HepG2 (cell line): ENCODE measurements around the gene INF2. TPM values are rescaled to one million over a fixed set of nuclear protein-coding genes. Genes with fewer than 3 reads are reported as not detected.
A peak's percentile ranks its signal among the peaks of the same experiment; 100 is the strongest.

ENCODE experiments used
- AGO2 ChIP-seq: fragments of 200-400 bp; formaldehyde crosslinking; optimal IDR thresholded peaks from 2 replicates; pipeline ENCODE3; 2017; ENCODE audit warnings: mild to moderate bottlenecking, low read depth, low read length, moderate library complexity
- ARNT ChIP-seq: fragments of 450-650 bp; IDR thresholded peaks from 2 replicates; pipeline ENCODE4 v1.6.1; 2017
- CBFB ChIP-seq: sonication (generic); formaldehyde crosslinking; IDR thresholded peaks from 2 replicates; pipeline ENCODE4 v1.4.0; 2020; ENCODE audit warnings: missing genetic modification reagents
- EP300 ChIP-seq, 3 experiments: sonication (generic) in 1 of 3; formaldehyde crosslinking in 1 of 3; IDR thresholded peaks; 2 replicates each; pipeline versions ENCODE4 v1.5.1 to v1.6.1; 2011 to 2020; ENCODE audit warnings: low read depth in 2 of 3, low read length in 2 of 3, borderline replicate concordance in 1 of 3, improper control_type of control experiment in 1 of 3, mild to moderate bottlenecking in 1 of 3, missing genetic modification reagents in 1 of 3, moderate library complexity in 1 of 3
- HOXD1 ChIP-seq: sonication (generic); formaldehyde crosslinking; IDR thresholded peaks from 2 replicates; pipeline ENCODE4 v1.5.0; 2020; ENCODE audit warnings: missing genetic modification reagents
- KLF9 ChIP-seq: IDR thresholded peaks from 2 replicates; pipeline ENCODE4 v1.6.1; 2016; ENCODE audit warnings: low read depth
- MAZ ChIP-seq, 2 experiments: sonication (generic) in 1 of 2; formaldehyde crosslinking in 1 of 2; IDR thresholded peaks; 2 replicates each; pipeline versions ENCODE4 v1.5.0 to v1.6.1; 2012 to 2020; ENCODE audit warnings: low read depth in 2 of 2, mild to moderate bottlenecking in 2 of 2, borderline replicate concordance in 1 of 2, improper control_type of control experiment in 1 of 2, low read length in 1 of 2, missing genetic modification reagents in 1 of 2, moderate library complexity in 1 of 2
- MTA3 ChIP-seq: sonication (generic); formaldehyde crosslinking; IDR thresholded peaks from 2 replicates; pipeline ENCODE4 v1.4.0; 2020; ENCODE audit warnings: missing genetic modification reagents
- MTF2 ChIP-seq: sonication (generic); formaldehyde crosslinking; IDR thresholded peaks from 2 replicates; pipeline ENCODE4 v1.5.0; 2020; ENCODE audit warnings: missing genetic modification reagents, borderline replicate concordance
- SKI ChIP-seq: fragments of 450-650 bp; IDR thresholded peaks from one replicate; pipeline ENCODE4 v1.6.1; 2018; ENCODE audit warnings: mild to moderate bottlenecking; ENCODE audit not compliant: partially characterized antibody
- TBP ChIP-seq: sonication (generic); formaldehyde crosslinking; IDR thresholded peaks from 2 replicates; pipeline ENCODE4 v1.5.0; 2020; ENCODE audit warnings: missing genetic modification reagents
- ZNF143 ChIP-seq: sonication (generic); formaldehyde crosslinking; IDR thresholded peaks from 2 replicates; pipeline ENCODE4 v1.4.0; 2020; ENCODE audit warnings: missing genetic modification reagents
- ZNF678 ChIP-seq: sonication (generic); formaldehyde crosslinking; IDR thresholded peaks from 2 replicates; pipeline ENCODE4 v1.4.0; 2020; ENCODE audit warnings: mild to moderate bottlenecking, missing genetic modification reagents
- ZNF768 ChIP-seq: sonication (generic); formaldehyde crosslinking; IDR thresholded peaks from 2 replicates; pipeline ENCODE4 v1.4.0; 2020; ENCODE audit warnings: missing genetic modification reagents
- ZSCAN25 ChIP-seq: sonication (generic); formaldehyde crosslinking; IDR thresholded peaks from 2 replicates; pipeline ENCODE4 v1.8.0; 2022; ENCODE audit warnings: mild to moderate bottlenecking, missing genetic modification reagents
- polyA plus RNA-seq, 8 experiments: library from polyadenylated mRNA; depleted of rRNA in 3 of 8; stranded (reverse) in 7 of 8; unstranded in 1 of 8; fragments of >200 nt; fragmentation: Illumina TruSeq in 4 of 8; extraction: Trizol in 4 of 8; gene quantifications; 2 replicates each; pipeline versions ENCODE4 v1.2.1 to v1.2.3, GENCODE V29; 2011 to 2016; ENCODE audit warnings: low read depth in 4 of 8, missing spikeins in 1 of 8, mixed read lengths in 1 of 8; ENCODE audit not compliant: insufficient read depth in 1 of 8
- total RNA-seq, 5 experiments: library from RNA; depleted of rRNA; stranded (reverse); fragments of >200 nt; fragmentation: Illumina TruSeq; extraction: Trizol; gene quantifications; 2 replicates each; pipeline ENCODE4 v1.2.3, GENCODE V29; 2016; ENCODE audit warnings: low read depth in 1 of 5
- TF ChIP-seq, protein P1 (sequence below): sonication (generic); formaldehyde crosslinking; conservative IDR thresholded peaks from 2 replicates; pipeline ENCODE4 v1.4.0; 2020; ENCODE audit warnings: mild to moderate bottlenecking, missing genetic modification reagents, moderate library complexity
- TF ChIP-seq, protein P2 (sequence below): sonication (generic); formaldehyde crosslinking; conservative IDR thresholded peaks from 2 replicates; pipeline ENCODE4 v1.8.0; 2022; ENCODE audit warnings: low read depth, missing genetic modification reagents
- TF ChIP-seq, protein P3 (sequence below): sonication (generic); formaldehyde crosslinking; IDR thresholded peaks from 2 replicates; pipeline ENCODE4 v1.8.0; 2022; ENCODE audit warnings: missing genetic modification reagents, mild to moderate bottlenecking, inconsistent platforms, borderline replicate concordance
- TF ChIP-seq, protein P4 (sequence below): sonication (generic); formaldehyde crosslinking; IDR thresholded peaks from 2 replicates; pipeline ENCODE4 v1.5.0; 2020; ENCODE audit warnings: mild to moderate bottlenecking, missing genetic modification reagents

INF2 gene
- total and polyA plus RNA-seq, 2 of the 13 experiments (the other 11 are each of a cell fraction or from before 2014, with no cell fraction given) = 16.4 to 26.4 TPM

DNA sequence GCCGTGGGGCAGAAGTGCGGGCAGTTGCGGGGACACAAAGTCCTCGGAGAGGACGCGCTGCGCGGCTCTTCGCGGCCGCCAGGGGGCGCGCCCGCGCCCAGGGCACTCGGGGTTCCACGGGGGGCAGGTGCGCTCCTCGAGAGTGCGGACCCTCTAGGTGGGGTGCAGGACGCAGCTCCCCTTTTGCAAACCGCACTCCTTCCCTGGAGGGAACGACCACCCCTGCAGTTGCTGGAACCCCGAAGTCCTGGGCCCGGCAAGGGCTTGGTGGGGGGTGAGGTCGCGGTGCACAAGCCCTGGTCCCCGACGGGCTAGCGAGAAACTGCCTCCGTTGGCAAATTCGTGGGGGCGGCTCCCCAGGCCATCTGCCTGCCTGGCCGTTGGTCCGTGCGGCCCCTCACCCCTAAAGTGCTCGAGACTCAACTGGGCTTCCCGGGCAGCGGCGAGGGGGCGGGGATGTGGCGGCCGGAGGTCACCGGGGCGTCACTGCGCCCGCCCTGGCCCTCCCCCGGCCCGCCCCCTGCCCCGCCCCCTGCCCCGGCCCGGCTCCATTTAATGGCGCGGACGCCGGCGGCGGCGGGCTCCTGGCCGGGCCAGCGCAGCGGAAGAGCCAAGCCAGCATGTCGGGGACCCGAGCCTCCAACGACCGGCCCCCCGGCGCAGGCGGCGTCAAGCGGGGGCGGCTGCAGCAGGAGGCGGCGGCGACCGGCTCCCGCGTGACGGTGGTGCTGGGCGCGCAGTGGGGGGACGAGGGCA, 34.4 kb downstream of the INF2 start, which contains the start of gene ADSS1 (continued):
- TF ChIP-seq MAZ (IDR thresholded peaks at IDR 0.05; ENCODE audit: borderline replicate concordance, low read depth, low read length) (peak; percentile 61; the same call in 1 of the 2 replicates), MAZ (CRISPR knock-in tag; IDR thresholded peaks at IDR 0.05; ENCODE audit: low read depth) (0 out of 2 replicates have a peak, but pooled peaks have one; percentile 19), TBP (CRISPR knock-in tag) (peak; percentile 49; the same call in 1 of the 2 replicates), SKI (no peak), EP300 (IDR thresholded peaks at IDR 0.05; ENCODE audit: low read depth in 2 of 2, low read length in 2 of 2) (no peak), EP300 (CRISPR knock-in tag; IDR thresholded peaks at IDR 0.05; ENCODE audit: borderline replicate concordance) (0 out of 2 replicates have a peak, but pooled peaks have one; percentile 5), MTA3 (CRISPR knock-in tag) (no peak), CBFB (CRISPR knock-in tag) (0 out of 2 replicates have a peak, but pooled peaks have one; percentile 25), MTF2 (0 out of 2 replicates have a peak, but pooled peaks have one; percentile 69), ZNF143 (CRISPR knock-in tag) (0 out of 2 replicates have a peak, but pooled peaks have one; percentile 23), AGO2 (peak; percentile 81), ZNF678 (no peak), KLF9 (CRISPR knock-in tag) (no peak), HOXD1 (CRISPR knock-in tag) (peak; percentile 68; the same call in 1 of the 2 replicates), ZSCAN25 (no peak), ZNF768 (CRISPR knock-in tag) (peak; percentile 43), ARNT (no peak)
- TF ChIP-seq, protein P1, sequence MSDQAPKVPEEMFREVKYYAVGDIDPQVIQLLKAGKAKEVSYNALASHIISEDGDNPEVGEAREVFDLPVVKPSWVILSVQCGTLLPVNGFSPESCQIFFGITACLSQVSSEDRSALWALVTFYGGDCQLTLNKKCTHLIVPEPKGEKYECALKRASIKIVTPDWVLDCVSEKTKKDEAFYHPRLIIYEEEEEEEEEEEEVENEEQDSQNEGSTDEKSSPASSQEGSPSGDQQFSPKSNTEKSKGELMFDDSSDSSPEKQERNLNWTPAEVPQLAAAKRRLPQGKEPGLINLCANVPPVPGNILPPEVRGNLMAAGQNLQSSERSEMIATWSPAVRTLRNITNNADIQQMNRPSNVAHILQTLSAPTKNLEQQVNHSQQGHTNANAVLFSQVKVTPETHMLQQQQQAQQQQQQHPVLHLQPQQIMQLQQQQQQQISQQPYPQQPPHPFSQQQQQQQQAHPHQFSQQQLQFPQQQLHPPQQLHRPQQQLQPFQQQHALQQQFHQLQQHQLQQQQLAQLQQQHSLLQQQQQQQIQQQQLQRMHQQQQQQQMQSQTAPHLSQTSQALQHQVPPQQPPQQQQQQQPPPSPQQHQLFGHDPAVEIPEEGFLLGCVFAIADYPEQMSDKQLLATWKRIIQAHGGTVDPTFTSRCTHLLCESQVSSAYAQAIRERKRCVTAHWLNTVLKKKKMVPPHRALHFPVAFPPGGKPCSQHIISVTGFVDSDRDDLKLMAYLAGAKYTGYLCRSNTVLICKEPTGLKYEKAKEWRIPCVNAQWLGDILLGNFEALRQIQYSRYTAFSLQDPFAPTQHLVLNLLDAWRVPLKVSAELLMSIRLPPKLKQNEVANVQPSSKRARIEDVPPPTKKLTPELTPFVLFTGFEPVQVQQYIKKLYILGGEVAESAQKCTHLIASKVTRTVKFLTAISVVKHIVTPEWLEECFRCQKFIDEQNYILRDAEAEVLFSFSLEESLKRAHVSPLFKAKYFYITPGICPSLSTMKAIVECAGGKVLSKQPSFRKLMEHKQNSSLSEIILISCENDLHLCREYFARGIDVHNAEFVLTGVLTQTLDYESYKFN (CRISPR knock-in tag) = 0 out of 2 replicates have a peak, but pooled peaks have one; percentile 27
- TF ChIP-seq, protein P2, sequence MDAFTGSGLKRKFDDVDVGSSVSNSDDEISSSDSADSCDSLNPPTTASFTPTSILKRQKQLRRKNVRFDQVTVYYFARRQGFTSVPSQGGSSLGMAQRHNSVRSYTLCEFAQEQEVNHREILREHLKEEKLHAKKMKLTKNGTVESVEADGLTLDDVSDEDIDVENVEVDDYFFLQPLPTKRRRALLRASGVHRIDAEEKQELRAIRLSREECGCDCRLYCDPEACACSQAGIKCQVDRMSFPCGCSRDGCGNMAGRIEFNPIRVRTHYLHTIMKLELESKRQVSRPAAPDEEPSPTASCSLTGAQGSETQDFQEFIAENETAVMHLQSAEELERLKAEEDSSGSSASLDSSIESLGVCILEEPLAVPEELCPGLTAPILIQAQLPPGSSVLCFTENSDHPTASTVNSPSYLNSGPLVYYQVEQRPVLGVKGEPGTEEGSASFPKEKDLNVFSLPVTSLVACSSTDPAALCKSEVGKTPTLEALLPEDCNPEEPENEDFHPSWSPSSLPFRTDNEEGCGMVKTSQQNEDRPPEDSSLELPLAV (CRISPR knock-in tag) = no peak
- TF ChIP-seq, protein P3, sequence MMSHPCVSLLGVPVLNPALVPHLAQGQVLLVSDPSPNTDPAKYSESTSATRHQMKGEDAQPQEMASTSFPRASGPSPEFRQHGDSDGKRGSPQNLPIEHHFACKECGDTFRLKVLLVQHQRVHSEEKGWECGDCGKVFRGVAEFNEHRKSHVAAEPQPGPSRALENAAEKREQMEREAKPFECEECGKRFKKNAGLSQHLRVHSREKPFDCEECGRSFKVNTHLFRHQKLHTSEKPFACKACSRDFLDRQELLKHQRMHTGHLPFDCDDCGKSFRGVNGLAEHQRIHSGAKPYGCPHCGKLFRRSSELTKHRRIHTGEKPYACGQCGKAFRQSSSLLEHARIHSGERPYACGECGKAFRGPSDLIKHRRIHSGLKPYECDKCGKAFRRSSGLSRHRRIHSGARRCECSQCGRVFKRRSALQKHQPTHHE (CRISPR knock-in tag) = 0 out of 2 replicates have a peak, but pooled peaks have one; percentile 23
- TF ChIP-seq, protein P4, sequence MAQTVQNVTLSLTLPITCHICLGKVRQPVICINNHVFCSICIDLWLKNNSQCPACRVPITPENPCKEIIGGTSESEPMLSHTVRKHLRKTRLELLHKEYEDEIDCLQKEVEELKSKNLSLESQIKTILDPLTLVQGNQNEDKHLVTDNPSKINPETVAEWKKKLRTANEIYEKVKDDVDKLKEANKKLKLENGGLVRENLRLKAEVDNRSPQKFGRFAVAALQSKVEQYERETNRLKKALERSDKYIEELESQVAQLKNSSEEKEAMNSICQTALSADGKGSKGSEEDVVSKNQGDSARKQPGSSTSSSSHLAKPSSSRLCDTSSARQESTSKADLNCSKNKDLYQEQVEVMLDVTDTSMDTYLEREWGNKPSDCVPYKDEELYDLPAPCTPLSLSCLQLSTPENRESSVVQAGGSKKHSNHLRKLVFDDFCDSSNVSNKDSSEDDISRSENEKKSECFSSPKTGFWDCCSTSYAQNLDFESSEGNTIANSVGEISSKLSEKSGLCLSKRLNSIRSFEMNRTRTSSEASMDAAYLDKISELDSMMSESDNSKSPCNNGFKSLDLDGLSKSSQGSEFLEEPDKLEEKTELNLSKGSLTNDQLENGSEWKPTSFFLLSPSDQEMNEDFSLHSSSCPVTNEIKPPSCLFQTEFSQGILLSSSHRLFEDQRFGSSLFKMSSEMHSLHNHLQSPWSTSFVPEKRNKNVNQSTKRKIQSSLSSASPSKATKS (CRISPR knock-in tag) = no peak
